ENCODE measurements around the gene DSCAM.

GRCh38 chr21:40635391-40635790 is 211.6 kb downstream of the DSCAM start:
- TF ChIP-seq ATF2 (IDR thresholded peaks at IDR 0.05; ENCODE audit: low read length), result no peak
- TF ChIP-seq SP1 (IDR thresholded peaks at IDR 0.05; ENCODE audit: low read depth, low read length), result no peak

Measured in GM12878 (cell line).